Spleen (tissue), 11 donors: ENCODE measurements around the gene TCF3. TPM values are rescaled to one million over a fixed set of nuclear protein-coding genes. Genes with fewer than 3 reads are reported as not detected.

Source experiments
- DNase-seq: peaks from one replicate; pipeline ENCODE4 v3.0.0-alpha.2; 2020
- H3K27ac ChIP-seq, 8 donors: fragments of 200-600 bp; sonication (generic) in 7 of 8; 1 replicate in 4 of 8; 2 replicates in 4 of 8; pipeline versions ENCODE4 v1.5.0 to v1.8.0; 2016 to 2021; ENCODE audit warnings: inconsistent platforms in 4 of 8, mild to moderate bottlenecking in 4 of 8, moderate library complexity in 1 of 8
- H3K27me3 ChIP-seq, 7 donors: fragments of 200-600 bp; sonication (generic) in 6 of 7; replicated peaks in 1 of 7; 1 replicate in 4 of 7; 2 replicates in 3 of 7; pipeline versions ENCODE4 v1.5.0 to v1.8.0; 2016 to 2021; ENCODE audit warnings: inconsistent platforms in 3 of 7, mild to moderate bottlenecking in 1 of 7
- H3K36me3 ChIP-seq, 6 donors: fragments of 200-600 bp; sonication (generic) in 5 of 6; 1 replicate in 4 of 6; 2 replicates in 2 of 6; pipeline versions ENCODE4 v1.5.0 to v1.8.0; 2016 to 2021; ENCODE audit warnings: inconsistent platforms in 2 of 6
- H3K4me1 ChIP-seq, 6 donors: fragments of 200-600 bp; sonication (generic) in 5 of 6; 1 replicate in 3 of 6; 2 replicates in 3 of 6; pipeline versions ENCODE4 v1.5.0 to v1.8.0; 2016 to 2021; ENCODE audit warnings: inconsistent platforms in 3 of 6
- H3K4me3 ChIP-seq, 8 donors: fragments of 200-600 bp; sonication (generic) in 7 of 8; 1 replicate in 4 of 8; 2 replicates in 4 of 8; pipeline versions ENCODE4 v1.5.0 to v1.8.0; 2016 to 2021; ENCODE audit warnings: inconsistent platforms in 4 of 8, mild to moderate bottlenecking in 4 of 8, moderate library complexity in 2 of 8
- H3K9me3 ChIP-seq, 8 donors: fragments of 200-600 bp; sonication (generic) in 7 of 8; 1 replicate in 4 of 8; 2 replicates in 4 of 8; pipeline versions ENCODE4 v1.5.0 to v1.8.0; 2016 to 2021; ENCODE audit warnings: inconsistent platforms in 4 of 8
- POLR2A ChIP-seq, 3 donors: fragments of 450-650 bp; IDR thresholded peaks; one replicate each; pipeline ENCODE4 v1.5.1; 2017; ENCODE audit warnings: antibody characterized with exemption in 3 of 3, mild to moderate bottlenecking in 1 of 3
- POLR2AphosphoS5 ChIP-seq, 3 donors: sonication (generic); formaldehyde crosslinking; IDR thresholded peaks; one replicate each; pipeline ENCODE4 v1.5.1; 2017; ENCODE audit warnings: antibody characterized with exemption in 3 of 3
- WGBS, 5 donors: extraction: QIAGEN DNeasy Blood & Tissue Kit in 3 of 5; methylation state at CpG; one replicate each; pipeline versions ENCODE4 v1.1.5 to v1.1.7; 2013 to 2018; 5-methylcytosine and 5-hydroxymethylcytosine counted together
- intact Hi-C: fragments of 100-400 bp; cut with DNase I; formaldehyde crosslinking; loops from one replicate; pipeline ENCODE4 v1.15.0; 2023; ENCODE audit warnings: low total_unique reads
- polyA plus RNA-seq, 3 donors: library from polyadenylated mRNA; stranded (reverse); fragments of 200-250 nt; gene quantifications; one replicate each; pipeline ENCODE4 v1.2.1, GENCODE V29; 2013
- total RNA-seq, 7 donors: library from RNA; depleted of rRNA in 3 of 7; stranded (reverse); fragments of >200 nt in 3 of 7; fragmentation: NEBNext Ultra II Directional in 4 of 7; extraction: Animal tissue kit (Norgen Biotek cat#: 25700) in 4 of 7; gene quantifications; one replicate each; pipeline versions ENCODE4 v1.1.0 to v1.2.1, GENCODE V29; 2016 to 2021
- TF ChIP-seq, protein P1 (sequence below), 11 experiments: fragments of 200-600 bp in 7 of 11; fragments of 450-650 bp in 4 of 11; sonication (generic) in 4 of 11; IDR thresholded peaks in 8 of 11; conservative IDR thresholded peaks in 3 of 11; 1 replicate in 7 of 11; 2 replicates in 4 of 11; pipeline versions ENCODE4 v1.4.0 to v1.8.0; 2016 to 2021; ENCODE audit warnings: antibody characterized with exemption in 11 of 11, inconsistent platforms in 4 of 11, mild to moderate bottlenecking in 1 of 11
- donor health status: healthy with polysubstance abuse.
- donor health status: DM: no; HTN: no; CAD: no; lungs with moderate emphysema.
- donor health status: DM: no; HTN: no; CAD: no.
- donor health status: Bipolar disorder and iron deficiency.
- donor health status: healthy.
- donor health status: DM: no; HTN: no; CAD: no.
- donor health status: DM: yes; HTN: yes; CAD: no.

TCF3 gene
- total and polyA plus RNA-seq, 10 donors, result 79.2 to 135 (median 100) TPM

DNA sequence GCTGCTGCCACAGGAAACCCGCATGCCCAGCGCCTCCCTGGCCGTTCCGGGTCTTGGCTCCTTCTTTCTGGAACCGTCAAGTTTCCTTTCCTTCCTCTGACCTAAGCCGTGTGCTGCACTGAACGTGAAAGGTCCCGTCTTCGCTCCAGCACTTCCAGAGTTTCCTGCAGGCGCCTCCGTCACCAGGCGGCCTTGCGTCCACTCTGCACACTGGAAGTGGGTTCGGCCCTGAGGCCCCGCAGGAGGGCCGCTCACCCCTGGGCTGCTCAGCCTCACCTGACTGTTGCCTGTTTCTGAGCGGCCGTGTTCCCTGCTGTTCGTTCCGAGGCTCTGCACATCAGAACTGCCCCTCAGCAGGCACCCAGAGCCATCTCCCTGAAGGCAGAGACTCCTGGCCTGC lies 72.0 kb downstream of the TCF3 start:
- no peak for DNase-seq

DNA sequence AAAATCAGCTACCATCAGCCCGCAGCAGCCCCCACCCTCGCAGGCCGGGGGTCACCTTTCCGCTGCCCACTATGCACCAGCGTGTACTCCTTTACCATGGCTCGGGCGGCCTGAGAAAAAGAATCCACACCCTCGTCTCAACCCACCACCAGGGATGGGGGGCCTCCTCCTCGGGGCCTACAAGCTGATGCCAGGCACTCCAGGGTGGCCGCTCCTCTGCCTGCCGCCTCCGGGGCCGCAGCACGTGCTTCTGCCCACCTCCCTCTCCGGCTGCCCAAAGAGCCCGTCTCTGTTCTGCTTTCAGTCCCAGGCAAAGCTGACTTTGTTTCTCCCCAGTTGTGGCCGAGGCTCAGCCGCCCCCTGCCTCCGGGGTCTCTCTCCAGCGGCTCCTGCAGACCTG lies 73.2 kb downstream of the TCF3 start:
- TF ChIP-seq POLR2A (IDR thresholded peaks at IDR 0.05) (no peak), POLR2AphosphoS5 (IDR thresholded peaks at IDR 0.05) (peak in 1 of 3 donors; percentile 25)
- TF ChIP-seq, protein P1, sequence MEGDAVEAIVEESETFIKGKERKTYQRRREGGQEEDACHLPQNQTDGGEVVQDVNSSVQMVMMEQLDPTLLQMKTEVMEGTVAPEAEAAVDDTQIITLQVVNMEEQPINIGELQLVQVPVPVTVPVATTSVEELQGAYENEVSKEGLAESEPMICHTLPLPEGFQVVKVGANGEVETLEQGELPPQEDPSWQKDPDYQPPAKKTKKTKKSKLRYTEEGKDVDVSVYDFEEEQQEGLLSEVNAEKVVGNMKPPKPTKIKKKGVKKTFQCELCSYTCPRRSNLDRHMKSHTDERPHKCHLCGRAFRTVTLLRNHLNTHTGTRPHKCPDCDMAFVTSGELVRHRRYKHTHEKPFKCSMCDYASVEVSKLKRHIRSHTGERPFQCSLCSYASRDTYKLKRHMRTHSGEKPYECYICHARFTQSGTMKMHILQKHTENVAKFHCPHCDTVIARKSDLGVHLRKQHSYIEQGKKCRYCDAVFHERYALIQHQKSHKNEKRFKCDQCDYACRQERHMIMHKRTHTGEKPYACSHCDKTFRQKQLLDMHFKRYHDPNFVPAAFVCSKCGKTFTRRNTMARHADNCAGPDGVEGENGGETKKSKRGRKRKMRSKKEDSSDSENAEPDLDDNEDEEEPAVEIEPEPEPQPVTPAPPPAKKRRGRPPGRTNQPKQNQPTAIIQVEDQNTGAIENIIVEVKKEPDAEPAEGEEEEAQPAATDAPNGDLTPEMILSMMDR (IDR thresholded peaks at IDR 0.05 in 8 of 11, conservative IDR thresholded peaks at IDR 0.05 in 3 of 11), result no peak
- Histone ChIP-seq H3K9me3 (no peaks in the 10 kb centered on the region), H3K4me3 (no peak overlapping the region), H3K27me3 (no peaks in the 10 kb centered on the region), H3K4me1 (peaks cover 0 to 15% (median 8%) of the 10 kb centered on the region in 6 donors), H3K36me3 (peaks cover 0 to 84% (median 71%) of the 10 kb centered on the region in 6 donors), H3K27ac (no peak overlapping the region)
- WGBS, 5 donors, result 93 to 98% (median 97%) methylated on average over 20 of the region's 20 CpGs
- intact Hi-C loops, result no loop called here
- DNase-seq, result no peak

More for the DNA sequence above, 72.0 kb downstream of the TCF3 start:
- Histone ChIP-seq H3K36me3 (peaks cover 0 to 96% (median 79%) of the 10 kb centered on the region in 6 donors), H3K4me1 (peaks cover 0 to 15% (median 8%) of the 10 kb centered on the region in 6 donors), H3K4me3 (no peak overlapping the region), H3K9me3 (no peaks in the 10 kb centered on the region), H3K27ac (peak overlapping the region in 5 of 8 donors; percentile 12 to 55 (median 40)), H3K27me3 (no peaks in the 10 kb centered on the region)
- WGBS, 5 donors, result 78 to 87% (median 85%) methylated on average over 20 of the region's 20 CpGs
- intact Hi-C loops, result no loop called here
- TF ChIP-seq POLR2AphosphoS5 (IDR thresholded peaks at IDR 0.05) (peak; percentile 10 to 66 (median 61)), POLR2A (IDR thresholded peaks at IDR 0.05) (no peak)

DNA sequence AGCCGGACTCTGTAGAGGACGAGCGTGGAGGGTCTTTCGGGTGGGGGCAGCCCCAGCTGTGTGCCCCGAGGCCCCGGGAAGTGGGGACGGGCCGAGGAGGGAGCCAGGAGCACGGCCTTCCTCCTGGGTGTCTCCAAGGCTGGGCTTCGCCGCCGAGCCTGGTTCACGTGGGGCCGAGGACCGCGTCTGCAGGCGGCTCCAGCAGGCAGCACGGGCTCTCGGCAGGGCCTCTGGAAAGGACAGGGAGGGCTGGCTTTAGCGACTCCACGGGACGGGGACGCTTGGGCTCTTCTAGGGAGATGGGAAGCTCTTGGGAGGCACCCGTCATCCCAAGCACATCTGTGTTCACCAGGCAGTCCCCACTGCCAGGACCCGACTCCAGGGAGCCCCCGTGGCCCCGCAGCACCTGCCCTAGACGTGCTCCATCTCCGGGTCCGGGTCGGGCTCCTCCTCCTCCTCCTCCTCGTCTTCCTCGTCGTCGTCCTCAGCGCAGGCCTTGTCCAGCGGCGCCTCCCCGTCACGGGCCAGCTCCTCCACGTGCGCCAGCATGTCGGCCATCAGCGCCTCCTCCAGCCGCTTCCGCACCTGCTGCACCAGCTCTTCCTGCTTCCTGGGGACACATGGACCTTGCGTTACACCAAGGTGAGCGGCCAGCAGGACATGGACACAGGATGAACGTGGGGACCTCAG lies 74.3 kb downstream of the TCF3 start:
- Histone ChIP-seq H3K27me3 (no peaks in the 10 kb centered on the region), H3K36me3 (peaks cover 0 to 73% (median 62%) of the 10 kb centered on the region in 6 donors), H3K4me1 (peaks cover 0 to 15% (median 8%) of the 10 kb centered on the region in 6 donors), H3K27ac (no peak overlapping the region), H3K4me3 (no peak overlapping the region), H3K9me3 (no peaks in the 10 kb centered on the region)
- intact Hi-C loops, result no loop called here
- no peak for TF ChIP-seq POLR2A (IDR thresholded peaks at IDR 0.05)
- TF ChIP-seq, protein P1 (IDR thresholded peaks at IDR 0.05 in 8 of 11, conservative IDR thresholded peaks at IDR 0.05 in 3 of 11), result no peak
- peak in 2 of 3 donors; percentile 27 to 36 for TF ChIP-seq POLR2AphosphoS5 (IDR thresholded peaks at IDR 0.05)
- 89 to 95% (median 91%) methylated on average over 40 to 49 of the region's 49 CpGs for WGBS, 5 donors
- no peak for DNase-seq

DNA sequence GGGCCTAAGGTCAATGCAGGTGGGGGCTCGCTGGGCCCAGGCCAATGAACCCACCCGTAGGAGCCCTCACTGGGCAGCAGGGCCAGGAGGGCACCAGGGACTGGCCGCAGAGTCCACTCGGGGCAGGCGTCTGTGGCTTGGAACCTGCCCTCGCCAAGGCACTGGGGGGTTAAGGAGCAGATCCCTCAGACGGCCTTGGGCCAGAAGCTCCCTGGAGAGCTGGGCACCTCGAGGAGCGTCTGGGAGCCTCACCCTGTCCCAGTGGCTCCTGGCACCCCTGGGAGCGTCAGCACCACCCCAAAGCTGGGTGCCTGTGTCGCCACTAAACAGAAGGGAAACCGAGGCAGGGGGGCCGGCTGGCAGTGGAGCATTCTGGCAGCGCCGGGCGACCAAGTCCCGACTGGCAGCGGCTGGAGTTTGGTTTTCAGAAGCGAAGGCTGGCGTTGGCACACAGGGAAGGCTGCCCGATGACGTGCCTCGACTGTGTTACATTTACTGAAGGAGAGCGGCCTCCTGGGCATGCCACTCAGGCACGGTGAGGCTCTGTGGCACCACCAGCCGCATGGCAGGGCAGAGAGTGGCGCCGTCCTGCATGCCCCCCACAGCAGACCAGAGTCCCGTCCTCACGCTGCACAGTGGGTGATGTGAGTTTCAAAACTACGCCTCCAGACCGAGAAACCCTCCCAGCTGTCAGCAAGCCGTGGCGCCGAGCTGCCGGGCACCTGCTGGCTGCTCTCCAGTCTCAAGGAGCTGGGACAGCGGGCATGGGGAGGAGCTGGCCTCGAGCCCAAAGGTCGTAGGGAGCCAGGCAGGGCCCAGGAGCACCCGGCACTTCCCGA lies 75.1 kb downstream of the TCF3 start:
- H3K9me3 ChIP-seq, result no peaks in the 10 kb centered on the region
- TF ChIP-seq, protein P1 (IDR thresholded peaks at IDR 0.05 in 8 of 11, conservative IDR thresholded peaks at IDR 0.05 in 3 of 11), result no peak
- peak in 1 of 3 donors; percentile 42 for TF ChIP-seq POLR2AphosphoS5 (IDR thresholded peaks at IDR 0.05)
- intact Hi-C loops, result no loop called here
- no peak for DNase-seq
- 89 to 97% (median 90%) methylated on average over 28 to 41 of the region's 41 CpGs for WGBS, 5 donors
- peaks cover 0 to 15% (median 8%) of the 10 kb centered on the region in 6 donors for H3K4me1 ChIP-seq
- H3K4me3 ChIP-seq, result no peak overlapping the region
- peaks cover 0 to 65% (median 54%) of the 10 kb centered on the region in 6 donors for H3K36me3 ChIP-seq
- no peak overlapping the region for H3K27ac ChIP-seq
- no peaks in the 10 kb centered on the region for H3K27me3 ChIP-seq
